ENCODE data around the gene NRIP2. TPM values are rescaled to one million over a fixed set of nuclear protein-coding genes. Genes with fewer than 3 reads are reported as not detected.
A peak's percentile ranks its signal among the peaks of the same experiment; 100 is the strongest.

NRIP2 gene
- total RNA-seq, 4 donors from 2014 or later, result 6.6 to 33.1 (median 28.8) TPM

DNA sequence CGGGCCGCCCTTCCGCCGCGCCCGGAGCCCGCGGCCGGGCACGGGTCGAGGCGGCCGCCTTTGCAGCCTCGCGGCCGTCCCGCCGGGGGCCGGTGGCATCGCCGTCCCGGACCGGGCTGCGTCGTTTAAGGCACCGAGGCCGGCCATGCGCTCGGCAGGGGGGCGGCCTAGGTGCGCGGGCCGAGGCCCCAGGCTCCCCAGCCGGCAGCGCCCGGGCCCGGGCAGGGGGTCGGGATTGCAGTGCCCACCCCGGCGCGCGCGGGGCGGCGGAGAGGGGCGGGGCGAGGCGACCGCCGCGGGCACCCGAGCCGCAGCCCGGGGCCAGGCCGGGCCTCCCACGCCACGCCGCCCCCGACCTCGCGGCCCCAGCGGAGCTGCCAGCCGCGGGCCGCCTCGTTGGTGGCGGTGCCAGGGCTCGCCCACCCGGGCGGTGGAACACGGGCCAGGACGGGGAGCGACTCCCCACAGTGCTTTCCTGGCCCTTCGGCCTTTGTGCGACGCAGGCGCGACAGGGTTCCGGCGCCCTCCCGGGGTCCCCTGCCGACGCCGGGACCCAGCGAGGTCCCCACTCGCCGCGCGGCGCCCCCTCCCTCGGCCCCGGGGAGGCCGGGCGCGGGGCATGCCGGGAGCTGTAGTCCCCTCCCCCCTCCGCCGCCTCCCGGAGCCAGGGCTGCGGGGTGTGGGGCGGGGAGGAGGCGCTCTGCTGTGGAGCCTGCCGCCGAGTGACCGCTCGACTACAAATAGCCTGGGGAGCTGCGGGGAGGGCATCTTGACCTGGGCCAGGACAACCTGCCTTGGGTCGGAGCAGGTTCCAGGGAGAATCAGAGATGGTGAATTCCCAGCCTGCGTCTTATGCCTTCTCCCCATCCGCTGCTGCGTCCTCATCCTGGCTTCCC lies 39.3 kb downstream of the NRIP2 start:
- Histone ChIP-seq H3K4me1 (peaks cover 5 to 43% (median 20%) of the 10 kb centered on the region in 4 donors), H3K4me3 (peak overlapping the region; percentile 77 to 97 (median 92)), H3K36me3 (peaks cover 0 to 36% (median 17%) of the 10 kb centered on the region in 3 donors), H3K27ac (peak overlapping the region; percentile 90 to 97 (median 93)), H3K27me3 (no peaks in the 10 kb centered on the region), H3K9me3 (no peaks in the 10 kb centered on the region)
- TF ChIP-seq, protein P1, sequence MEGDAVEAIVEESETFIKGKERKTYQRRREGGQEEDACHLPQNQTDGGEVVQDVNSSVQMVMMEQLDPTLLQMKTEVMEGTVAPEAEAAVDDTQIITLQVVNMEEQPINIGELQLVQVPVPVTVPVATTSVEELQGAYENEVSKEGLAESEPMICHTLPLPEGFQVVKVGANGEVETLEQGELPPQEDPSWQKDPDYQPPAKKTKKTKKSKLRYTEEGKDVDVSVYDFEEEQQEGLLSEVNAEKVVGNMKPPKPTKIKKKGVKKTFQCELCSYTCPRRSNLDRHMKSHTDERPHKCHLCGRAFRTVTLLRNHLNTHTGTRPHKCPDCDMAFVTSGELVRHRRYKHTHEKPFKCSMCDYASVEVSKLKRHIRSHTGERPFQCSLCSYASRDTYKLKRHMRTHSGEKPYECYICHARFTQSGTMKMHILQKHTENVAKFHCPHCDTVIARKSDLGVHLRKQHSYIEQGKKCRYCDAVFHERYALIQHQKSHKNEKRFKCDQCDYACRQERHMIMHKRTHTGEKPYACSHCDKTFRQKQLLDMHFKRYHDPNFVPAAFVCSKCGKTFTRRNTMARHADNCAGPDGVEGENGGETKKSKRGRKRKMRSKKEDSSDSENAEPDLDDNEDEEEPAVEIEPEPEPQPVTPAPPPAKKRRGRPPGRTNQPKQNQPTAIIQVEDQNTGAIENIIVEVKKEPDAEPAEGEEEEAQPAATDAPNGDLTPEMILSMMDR (IDR thresholded peaks at IDR 0.05), result peak in 1 of 5 experiments; percentile 37
- peak; percentile 13 to 74 for TF ChIP-seq EP300 (IDR thresholded peaks at IDR 0.05)
- peak in 1 of 2 donors; percentile 74 for TF ChIP-seq POLR2A (IDR thresholded peaks at IDR 0.05)
- DNase-seq (ENCODE audit: low spot score in 2 of 2), result peak; percentile 68 to 71
- WGBS, 2 donors, result 0% methylated on average over 2 to 13 of the region's 111 CpGs

DNA sequence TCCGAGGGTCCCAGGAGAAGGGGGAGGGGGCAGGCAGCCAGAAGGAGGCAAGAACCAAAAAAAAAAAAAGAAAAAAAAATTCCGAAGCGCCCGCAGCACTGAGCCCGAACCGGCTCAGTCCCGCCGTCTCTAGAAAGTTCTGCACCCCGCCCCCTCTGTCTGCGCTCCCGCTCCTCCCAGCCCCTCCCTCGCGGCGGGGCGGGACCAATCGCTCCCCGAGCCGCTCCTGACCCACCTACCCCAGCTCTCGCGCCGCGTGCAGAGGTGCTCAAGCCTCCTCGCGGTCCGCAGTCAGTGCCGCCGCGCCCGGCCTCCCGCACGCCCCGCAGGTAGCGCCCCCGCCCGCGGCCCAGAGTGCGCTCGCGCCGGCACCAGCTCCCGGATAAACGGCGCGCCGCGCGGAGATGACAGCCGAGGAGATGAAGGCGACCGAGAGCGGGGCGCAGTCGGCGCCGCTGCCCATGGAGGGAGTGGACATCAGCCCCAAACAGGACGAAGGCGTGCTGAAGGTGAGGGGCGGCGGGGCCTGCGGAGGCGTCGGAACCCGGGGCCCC lies 40.0 kb downstream of the NRIP2 start, which contains the start of gene FKBP4:
TSS of gene FKBP4 (plus strand) at position 235 of the 554 bp plus-strand sequence. CDS start at position 405, 170 bp downstream.
- H3K4me1 ChIP-seq, result peaks cover 5 to 42% (median 20%) of the 10 kb centered on the region in 4 donors
- peak within 1 kb of the TSS; percentile 77 to 97 (median 92) for H3K4me3 ChIP-seq
- peak; percentile 87 to 89 for DNase-seq (ENCODE audit: low spot score in 2 of 2)
- TF ChIP-seq EP300 (IDR thresholded peaks at IDR 0.05) (peak; percentile 68 to 93), POLR2A (IDR thresholded peaks at IDR 0.05) (peak; percentile 92 to 96)
- TF ChIP-seq, protein P1 (IDR thresholded peaks at IDR 0.05), result peak in 2 of 5 experiments; percentile 20 to 24
- 1% methylated on average over 22 to 46 of the region's 63 CpGs for WGBS, 2 donors
- H3K27me3 ChIP-seq, result no peaks in the 10 kb centered on the region
- no peaks in the 10 kb centered on the region for H3K9me3 ChIP-seq
- peaks cover 0 to 29% (median 13%) of the 10 kb centered on the region in 3 donors for H3K36me3 ChIP-seq
- H3K27ac ChIP-seq, result peak within 1 kb of the TSS; percentile 90 to 97 (median 93)

DNA sequence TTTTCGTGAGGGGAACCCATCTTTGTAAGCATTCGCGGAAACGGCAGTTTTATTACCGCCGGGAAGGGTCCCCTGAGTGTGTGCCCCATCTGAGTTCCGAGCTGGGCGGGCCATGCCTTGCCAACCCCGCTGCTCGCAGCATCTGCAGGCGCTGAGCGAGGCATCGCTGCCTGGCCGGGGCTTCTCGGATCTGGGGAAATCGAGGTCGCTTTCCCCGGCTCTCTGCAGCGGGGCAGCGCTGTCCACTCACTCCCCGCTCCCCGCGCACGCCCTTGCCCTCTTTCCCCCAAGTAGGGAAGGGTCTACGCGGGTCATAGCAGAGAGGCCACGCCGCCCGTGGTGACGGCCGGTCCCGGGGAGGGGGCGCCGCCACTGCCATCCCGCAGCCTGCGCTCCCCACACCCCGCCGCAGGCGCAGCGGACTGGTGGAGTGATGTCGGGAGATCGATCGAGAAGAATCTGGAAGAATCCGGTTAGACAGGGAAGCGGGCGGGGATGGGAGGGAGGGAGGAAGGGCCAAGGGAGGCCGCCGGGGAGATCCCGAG lies 40.6 kb downstream of the NRIP2 start:
- Histone ChIP-seq H3K36me3 (peaks cover 0 to 23% (median 8%) of the 10 kb centered on the region in 3 donors), H3K4me3 (peak overlapping the region; percentile 77 to 97 (median 92)), H3K9me3 (no peaks in the 10 kb centered on the region), H3K4me1 (peaks cover 5 to 36% (median 20%) of the 10 kb centered on the region in 4 donors), H3K27ac (peak overlapping the region; percentile 89 to 97 (median 91)), H3K27me3 (no peaks in the 10 kb centered on the region)
- TF ChIP-seq EP300 (IDR thresholded peaks at IDR 0.05), result peak in 1 of 2 donors; percentile 92
- TF ChIP-seq, protein P1 (IDR thresholded peaks at IDR 0.05), result peak in 2 of 5 experiments; percentile 11 to 12
- peak in 1 of 2 donors; percentile 33 for TF ChIP-seq POLR2A (IDR thresholded peaks at IDR 0.05)
- DNase-seq (ENCODE audit: low spot score in 2 of 2), result no peak
- 1 to 4% methylated on average over 31 to 34 of the region's 49 CpGs for WGBS, 2 donors

DNA sequence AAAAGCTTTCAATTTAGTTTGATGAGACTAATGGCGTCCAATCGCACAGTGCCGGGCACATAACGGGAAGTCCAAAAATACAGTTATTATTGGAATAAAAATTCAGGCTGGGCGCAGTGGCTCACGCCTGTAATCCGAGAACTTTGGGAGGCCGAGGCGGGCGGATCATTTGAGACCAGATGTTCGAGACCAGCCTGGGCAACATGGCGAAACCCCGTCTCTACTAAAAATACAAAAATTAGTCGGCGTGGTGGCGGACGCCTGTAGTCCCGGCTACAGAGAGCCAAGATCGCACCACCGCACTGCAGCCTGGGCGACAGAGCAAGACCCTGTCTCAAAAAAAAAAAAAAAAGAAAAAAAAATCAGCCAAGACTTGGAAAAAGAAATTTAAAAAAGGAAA lies 41.3 kb downstream of the NRIP2 start:
- H3K4me1 ChIP-seq, result peaks cover 5 to 30% (median 20%) of the 10 kb centered on the region in 4 donors
- no peaks in the 10 kb centered on the region for H3K9me3 ChIP-seq
- DNase-seq (ENCODE audit: low spot score in 2 of 2), result no peak
- 87 to 94% methylated on average over 21 of the region's 21 CpGs for WGBS, 2 donors
- H3K27me3 ChIP-seq, result no peaks in the 10 kb centered on the region
- peaks cover 0 to 16% (median under 1%) of the 10 kb centered on the region in 3 donors for H3K36me3 ChIP-seq
- no peak overlapping the region for H3K4me3 ChIP-seq
- TF ChIP-seq EP300 (IDR thresholded peaks at IDR 0.05) (no peak), POLR2A (IDR thresholded peaks at IDR 0.05) (no peak)
- TF ChIP-seq, protein P1 (IDR thresholded peaks at IDR 0.05), result no peak
- peak overlapping the region in 1 of 4 donors; percentile 97 for H3K27ac ChIP-seq

Measured in tibial nerve (tissue), 4 donors.